HG02678 (cell line): ENCODE data around the gene PRODH2.
"Not testable (repeated sequence)": the region's sequence is repeated elsewhere in the genome, so short reads cannot be mapped to it uniquely, and the experiment has no call there.

Experiments
- ATAC-seq: cut with Tn5 transposase; IDR thresholded peaks from one replicate; pipeline ENCODE4 v1.9.1; 2021; ENCODE audit warnings: mild to moderate bottlenecking, moderate library complexity; ENCODE audit not compliant: unreplicated experiment

The PRODH2 gene

DNA sequence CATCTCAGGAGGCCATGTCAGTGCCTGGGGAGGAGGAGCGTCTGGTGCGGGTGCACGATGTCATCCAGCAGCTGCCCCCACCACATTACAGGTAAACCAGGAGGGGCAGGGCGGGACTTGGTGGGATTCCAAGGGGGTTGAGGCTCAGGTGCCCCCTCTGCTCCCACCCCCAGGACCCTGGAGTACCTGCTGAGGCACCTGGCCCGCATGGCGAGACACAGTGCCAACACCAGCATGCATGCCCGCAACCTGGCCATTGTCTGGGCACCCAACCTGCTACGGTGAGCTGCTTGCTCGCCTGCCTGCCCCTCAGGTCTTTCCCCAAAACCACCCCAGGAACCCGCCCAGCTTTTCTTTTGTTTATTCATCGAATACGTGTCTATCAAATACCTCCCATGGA, 30.1 kb downstream of the PRODH2 start:
- no peak for ATAC-seq

DNA sequence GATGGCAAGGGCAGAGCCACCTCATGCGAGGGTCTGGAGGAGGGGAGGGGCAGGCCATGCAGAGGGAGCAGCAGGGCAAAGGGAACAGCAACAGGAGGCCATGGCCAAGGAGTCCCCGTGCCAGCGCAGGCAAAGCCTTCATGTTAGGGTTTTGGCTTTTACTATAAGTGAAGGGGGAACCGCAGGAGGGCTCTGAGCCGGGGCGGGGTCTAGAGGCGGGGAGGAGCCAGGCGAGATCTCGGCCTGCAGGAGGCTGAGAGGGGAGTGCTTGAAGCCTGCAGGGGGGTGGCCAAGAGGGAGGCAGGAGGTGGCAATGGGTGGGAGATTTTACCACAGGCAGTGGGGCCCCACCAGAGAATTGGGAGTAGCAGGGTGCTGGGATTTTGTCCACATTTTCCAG, 31.0 kb downstream of the PRODH2 start:
- ATAC-seq: no peak

- ATAC-seq: no peak
Observed at GRCh38 chr19:35780717-35781116, 31.9 kb downstream of the PRODH2 start.

GRCh38 chr19:35780058-35780457, 32.6 kb downstream of the PRODH2 start:
- ATAC-seq: no peak

- no peak for ATAC-seq
Observed at GRCh38 chr19:35779033-35779432, 33.6 kb downstream of the PRODH2 start.

- no peak for ATAC-seq
Observed at GRCh38 chr19:35777961-35778360, 34.7 kb downstream of the PRODH2 start.

DNA sequence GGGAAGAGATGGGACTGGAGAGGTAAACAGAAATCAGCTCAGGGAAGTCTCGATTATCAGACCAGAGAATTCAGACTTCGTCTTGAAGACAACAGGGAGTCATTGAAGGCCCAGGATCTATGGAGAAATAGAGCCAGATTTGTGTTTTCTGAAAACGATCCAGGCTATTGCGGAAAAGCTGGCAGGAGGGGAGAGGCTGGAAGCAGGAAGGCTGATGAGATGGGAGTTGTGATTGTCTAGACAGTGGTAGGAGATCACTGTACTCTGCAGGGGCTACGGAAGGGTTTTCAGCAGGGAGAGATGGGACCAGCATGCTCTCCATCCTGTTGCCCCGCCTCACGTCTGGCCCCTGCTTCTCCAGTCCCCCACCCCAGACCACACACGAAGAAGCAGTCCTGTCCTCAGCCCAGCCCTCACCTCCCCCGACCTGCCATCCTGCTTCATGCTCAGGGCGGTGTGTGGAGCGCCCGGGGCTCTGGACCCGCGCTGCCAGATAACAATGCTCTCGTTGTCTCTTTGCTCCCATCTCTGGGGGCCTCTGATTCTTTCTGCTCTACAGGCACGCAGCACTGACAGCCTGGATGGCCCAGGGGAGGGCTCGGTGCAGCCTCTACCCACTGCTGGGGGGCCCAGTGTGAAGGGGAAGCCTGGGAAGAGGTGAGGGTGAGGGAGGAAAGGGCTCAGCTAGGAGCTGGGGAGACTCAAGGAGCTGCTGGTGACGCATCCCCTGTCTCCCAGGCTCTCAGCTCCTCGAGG, 35.4 kb downstream of the PRODH2 start:
- no peak for ATAC-seq

GRCh38 chr19:35776102-35776788, 36.4 kb downstream of the PRODH2 start:
- ATAC-seq: no peak

DNA sequence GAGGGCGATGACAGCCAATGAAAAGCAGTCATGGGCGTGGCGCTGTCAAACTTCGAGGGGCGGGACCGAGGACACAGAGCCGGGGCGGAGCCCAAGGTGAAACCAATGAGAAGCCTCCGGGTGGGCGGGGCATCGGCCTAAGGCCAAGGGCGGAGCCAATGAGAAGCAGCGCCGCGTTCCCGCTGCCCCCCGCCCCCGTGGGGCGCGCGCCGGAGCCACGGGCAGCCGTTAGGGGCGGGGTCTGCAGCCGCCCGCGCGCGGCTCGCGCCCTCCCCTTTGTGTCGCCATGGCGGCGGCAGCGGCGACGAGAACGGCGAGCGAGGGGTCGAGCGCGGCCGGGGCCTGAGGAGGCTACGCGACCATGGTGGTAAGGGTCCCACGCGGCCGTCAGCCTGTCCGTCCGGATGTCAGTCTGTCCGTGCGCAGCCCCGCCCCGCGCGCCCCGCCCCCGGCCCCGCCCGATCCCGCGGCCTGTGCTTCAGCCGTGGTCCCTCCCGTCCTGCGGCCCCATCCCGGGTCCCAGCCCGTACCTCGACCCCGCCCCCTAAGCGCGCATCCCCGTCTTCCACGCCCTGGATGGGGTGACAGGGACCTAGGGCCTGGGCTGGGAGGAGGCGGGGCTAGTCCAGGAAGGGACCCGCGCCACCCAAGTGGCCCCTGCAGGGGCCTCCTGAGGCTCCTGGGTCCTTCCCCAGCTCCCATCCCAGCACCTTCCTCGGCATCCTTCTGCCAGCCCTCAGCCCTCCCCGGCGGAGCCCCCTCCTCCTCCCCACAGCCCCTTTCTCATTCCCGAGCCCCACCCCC, 37.1 kb downstream of the PRODH2 start, which contains the start of gene ARHGAP33:
ARHGAP33 (plus strand) TSS at position 267 of the 804 bp plus-strand sequence; CDS start at position 362, 95 bp downstream.
- ATAC-seq: peak; percentile 94

DNA sequence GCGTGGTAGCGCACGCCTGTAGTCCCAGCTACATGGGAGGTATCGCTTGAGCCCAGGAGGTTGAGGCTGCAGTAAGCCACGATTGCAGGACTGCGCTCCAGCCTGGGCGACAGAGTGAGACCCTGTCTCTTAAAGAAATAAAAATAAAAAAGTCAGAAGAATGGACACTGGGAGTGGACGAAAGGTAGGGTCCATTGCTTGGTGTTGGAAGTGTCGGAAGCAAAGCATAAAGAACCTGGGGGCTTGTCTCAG, 37.7 kb downstream of the PRODH2 start:
- ATAC-seq: no peak

DNA sequence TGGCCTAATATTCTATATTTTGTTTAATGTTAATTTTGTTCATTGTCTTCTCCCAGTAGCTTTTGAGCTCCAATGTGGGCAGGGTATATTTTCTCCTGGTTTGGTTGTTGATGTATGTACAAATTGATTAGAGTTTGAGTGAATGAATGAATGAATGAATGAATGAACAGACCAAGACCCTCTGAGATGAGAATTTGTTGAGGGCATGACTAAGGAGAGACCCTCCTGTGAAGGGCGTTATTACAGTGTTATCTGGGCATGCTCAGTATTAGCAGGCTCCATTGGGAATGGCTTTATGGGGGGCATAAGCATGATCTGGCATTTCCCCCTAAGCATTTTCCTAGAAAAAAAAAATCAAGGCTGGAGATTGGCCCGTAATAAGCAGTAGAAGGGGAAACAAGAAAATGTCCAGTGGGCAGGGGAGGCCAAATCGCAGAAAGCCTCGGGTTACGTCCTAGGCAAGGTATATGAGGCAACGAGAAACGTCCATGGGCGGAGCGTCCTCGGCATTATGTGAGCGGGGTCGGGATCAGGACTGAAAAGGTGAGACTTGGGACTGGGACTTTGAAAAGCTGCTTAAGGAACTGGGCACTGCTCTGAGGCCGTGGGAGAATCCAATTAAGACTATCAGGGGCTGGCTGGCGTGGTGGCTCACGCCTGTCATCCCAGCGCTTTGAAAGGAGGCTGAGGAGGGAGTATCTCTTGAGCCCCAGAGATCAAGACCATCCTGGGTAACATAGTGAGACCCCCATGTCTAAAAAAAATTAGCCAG, 38.2 kb downstream of the PRODH2 start:
- ATAC-seq: no peak

DNA sequence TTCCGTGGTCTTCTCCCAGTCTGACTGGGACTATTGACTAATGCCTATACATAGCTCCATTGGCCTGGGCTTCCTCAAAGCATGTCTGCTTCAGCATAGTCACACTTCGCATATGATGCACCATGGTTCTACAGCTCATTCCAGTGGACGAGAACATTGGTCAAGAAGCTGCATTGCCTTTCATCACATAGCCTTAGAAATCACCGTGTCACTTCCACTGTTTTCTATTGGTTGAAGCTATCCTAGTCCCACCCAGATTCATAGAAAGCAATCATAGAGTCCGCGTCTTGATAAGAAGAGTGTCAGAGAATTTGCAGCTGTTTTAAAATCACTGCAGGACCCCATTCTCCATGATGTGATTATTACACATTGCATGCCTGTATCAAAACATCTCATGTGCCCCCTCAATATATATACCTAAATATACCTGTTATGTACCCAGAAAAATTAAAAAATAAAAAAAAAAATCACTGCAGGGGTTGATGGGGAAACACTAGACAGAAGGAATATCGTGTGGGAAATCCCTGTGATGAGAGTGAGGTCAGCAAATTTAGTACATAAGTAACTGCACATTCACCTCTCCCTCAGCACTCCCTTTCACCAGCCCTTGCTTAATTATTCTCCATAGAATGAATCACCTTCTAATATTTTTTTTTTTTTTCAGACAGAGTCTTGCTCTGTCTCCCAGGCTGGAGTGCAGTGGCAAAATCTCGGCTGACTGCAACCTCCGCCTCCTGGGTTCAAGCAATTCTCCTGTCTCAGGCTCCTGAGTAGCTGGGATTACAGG, 39.4 kb downstream of the PRODH2 start:
- no peak for ATAC-seq

- ATAC-seq: not testable (repeated sequence)
Observed at GRCh38 chr19:35772362-35772761, 40.3 kb downstream of the PRODH2 start.

DNA sequence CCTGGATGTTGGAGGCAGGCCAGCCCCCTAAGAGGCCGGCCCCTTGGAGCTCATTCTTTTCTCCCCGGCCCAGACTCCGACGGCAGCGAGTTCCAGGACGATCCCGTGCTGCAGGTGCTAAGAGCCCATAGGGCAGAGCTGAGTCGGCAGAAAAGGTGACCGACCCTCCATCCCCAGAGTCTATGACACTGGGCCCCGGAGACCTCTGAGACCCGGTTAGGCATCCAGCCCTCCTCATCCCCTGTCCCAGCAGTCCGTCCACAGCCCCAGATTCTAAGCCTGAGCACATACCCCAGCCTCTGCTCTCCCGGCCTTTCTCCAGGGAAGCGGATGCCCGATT, 44.6 kb downstream of the PRODH2 start:
- no peak for ATAC-seq

- no peak for ATAC-seq
Observed at GRCh38 chr19:35767288-35768081, 45.2 kb downstream of the PRODH2 start.

DNA sequence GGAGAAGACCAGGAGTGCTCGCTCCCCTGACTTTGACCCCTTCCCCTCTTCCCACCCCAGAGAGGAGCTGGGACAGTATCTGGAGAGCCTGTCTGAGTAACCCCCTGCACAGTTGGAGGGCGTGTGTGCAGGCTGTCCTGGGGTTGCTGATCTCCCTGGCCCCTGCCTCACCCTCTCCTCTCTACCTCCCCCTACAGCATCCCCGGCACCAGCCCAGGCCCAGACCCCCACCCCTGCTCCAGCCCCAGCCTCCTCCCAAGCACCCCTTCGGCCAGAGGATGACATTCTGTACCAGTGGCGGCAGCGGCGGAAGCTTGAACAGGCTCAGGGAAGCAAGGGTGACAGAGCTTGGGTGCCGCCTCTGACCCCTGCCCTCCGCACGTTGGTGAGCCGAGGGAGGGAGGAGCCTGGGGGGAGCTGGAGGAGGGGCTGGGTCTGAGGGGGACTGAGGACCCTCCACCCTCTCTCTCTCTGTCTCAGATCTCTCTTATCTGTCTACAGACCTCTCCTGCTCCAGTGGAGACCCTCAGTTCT, 46.0 kb downstream of the PRODH2 start:
- ATAC-seq: no peak

- no peak for ATAC-seq
Observed at GRCh38 chr19:35764432-35765315, 48.0 kb downstream of the PRODH2 start.

DNA sequence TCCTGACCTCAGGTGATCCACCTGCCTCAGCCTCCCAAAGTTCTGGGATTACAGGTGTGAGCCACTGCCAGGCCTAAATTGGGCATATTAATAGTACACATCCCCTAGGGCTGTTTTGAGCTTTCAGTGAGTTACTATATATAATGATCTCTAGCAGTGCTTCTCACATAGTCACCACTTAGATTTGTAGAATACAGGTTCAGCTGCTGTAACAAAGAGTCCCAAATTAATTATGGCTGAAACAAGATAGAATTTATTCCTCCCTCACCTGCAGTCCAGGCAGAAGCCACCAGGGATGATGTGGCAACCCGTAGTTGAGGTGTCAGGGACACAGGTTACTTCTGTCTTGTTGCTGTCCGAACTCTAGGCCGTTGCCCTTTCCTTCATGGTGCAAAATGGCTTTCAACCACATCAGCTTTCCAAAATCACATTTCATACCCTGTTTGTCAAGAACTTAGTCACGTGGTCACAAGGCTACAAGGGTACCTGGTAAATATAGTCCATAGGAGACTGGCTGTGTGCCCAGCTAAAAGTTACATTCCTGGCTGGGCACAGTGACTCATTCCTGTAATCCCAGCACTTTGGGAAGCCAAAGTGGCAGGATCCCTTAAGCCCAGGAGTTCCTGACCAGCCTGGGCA, 51.8 kb downstream of the PRODH2 start:
- ATAC-seq: no peak
